GM21447 (cell line): ENCODE data around the gene CMTM5.

Experiments used
- ATAC-seq: cut with Tn5 transposase; IDR thresholded peaks from one replicate; pipeline ENCODE4 v1.9.1; 2021; ENCODE audit not compliant: unreplicated experiment

The CMTM5 gene

GRCh38 chr14:23358042-23358441 is 18.8 kb upstream of the CMTM5 start:
- ATAC-seq, result no peak

DNA sequence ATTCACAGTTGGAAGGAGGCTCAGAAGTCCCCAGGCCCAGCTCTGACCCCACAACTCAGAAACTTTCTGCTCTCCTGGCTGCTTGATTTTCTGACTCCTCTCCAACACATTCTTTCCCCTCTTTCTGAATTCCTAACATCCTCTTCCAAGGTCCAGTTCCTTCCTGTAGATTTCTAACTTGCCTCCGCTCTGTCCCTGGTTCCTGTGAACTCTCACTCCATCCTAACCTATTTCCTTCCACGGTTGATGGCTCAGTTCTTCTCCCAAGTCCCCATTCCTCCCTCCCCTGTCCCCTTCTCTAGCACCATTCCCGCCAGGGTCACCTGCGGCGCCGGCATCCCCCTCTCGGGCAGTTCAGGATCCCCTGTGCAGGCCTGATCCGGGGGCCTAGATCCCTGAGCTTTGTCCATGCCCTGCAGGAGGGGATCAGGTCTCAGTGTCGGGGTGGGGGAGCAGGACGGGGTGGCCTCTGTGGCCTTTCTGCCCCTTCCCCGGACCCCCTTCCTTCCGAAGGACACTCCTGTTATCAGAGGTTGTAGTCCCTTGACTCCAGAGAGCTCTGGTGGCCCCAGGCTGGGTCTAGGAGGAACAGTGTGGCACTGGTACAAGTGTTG is 18.2 kb upstream of the CMTM5 start:
- no peak for ATAC-seq

- ATAC-seq, result no peak
These were observed 17.6 kb upstream of the CMTM5 start for GRCh38 chr14:23359167-23359626.

- no peak for ATAC-seq
These were observed 17.0 kb upstream of the CMTM5 start for GRCh38 chr14:23359722-23360447.

DNA sequence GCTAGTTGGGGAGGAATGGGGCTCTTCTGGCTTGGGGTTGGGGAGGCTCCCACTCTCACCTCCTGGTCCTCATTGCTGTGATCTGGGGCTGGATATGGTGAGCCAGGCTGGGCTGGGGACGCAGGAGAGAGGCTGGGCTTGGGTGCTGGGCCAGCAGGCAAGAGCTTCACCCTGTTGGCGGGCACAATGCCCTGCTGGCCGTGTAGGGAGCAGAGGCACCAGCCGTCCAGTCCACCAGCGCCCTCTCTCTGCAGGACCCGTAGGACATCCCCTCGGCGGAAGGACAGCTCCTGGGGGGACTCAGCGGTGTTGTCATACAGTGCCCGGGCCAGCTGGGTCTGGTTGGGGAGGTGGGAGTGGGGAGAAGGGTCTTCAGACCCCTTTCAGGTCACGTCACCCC is 16.4 kb upstream of the CMTM5 start:
- ATAC-seq, result no peak

DNA sequence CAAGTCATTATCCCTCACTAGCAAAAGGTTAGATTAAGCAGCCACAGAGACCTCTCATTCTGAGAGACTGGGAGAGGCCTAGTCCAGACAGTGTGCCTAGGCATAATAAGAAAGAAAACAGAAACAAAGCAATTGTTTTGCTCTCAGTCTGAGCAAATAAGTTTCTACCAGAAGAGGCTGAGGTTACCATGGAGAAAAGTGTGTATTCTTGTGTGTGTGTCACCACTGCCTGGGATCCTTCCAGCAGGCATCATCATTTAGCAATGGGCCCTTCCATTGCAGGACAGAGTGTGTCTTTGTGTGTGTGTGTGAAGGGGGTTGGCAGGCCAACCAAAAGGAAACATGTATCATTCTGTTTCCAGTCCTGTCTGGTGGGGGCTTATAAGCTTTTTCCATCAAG is 15.5 kb upstream of the CMTM5 start:
- no peak for ATAC-seq

GRCh38 chr14:23361763-23362162 is 15.1 kb upstream of the CMTM5 start:
- ATAC-seq, result no peak

GRCh38 chr14:23362200-23362599 is 14.6 kb upstream of the CMTM5 start:
- no peak for ATAC-seq

DNA sequence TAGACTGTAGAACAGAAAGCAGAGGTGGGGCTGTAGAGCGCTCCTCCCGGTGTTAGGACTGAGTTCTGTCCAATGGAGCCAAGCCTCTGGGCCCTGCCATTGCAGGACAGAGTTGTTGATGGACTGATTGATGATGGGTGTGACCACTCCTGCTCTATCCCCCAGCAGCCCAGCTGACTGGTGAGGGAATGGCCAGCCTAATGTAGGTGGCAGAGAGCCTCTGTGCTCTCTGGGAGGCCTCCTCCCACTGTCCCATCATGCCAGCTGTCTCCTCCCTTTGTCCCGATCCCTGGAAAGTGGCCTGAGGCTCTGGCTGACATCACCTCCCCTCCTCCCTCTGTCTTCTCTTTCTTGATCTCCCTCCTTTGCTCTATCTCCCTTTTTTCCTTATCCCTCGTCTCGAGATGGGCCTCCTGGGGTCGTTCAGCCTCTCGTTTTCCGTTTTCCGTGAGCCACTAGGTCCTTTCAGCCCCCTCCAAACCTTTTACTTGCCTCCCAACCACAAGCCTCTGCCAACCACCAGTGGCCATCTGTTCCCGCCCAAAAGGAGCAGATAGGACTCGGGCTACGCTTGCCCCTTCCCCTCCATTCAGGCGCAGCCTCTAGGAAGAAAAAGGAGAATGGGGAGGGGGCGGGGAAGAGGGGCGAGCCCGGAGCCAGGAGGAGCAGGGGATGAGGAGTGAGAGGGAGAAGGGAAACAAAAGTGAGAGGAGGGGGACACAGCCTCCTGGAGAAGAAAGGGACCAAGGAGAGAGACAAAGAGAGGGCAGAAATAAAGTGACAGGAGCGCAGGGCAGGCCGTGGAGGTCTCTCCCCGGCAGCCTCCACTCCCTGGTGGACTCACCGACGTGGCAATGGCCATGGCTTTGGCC is 12.4 kb upstream of the CMTM5 start:
- ATAC-seq, result no peak

GRCh38 chr14:23365036-23365731 is 11.7 kb upstream of the CMTM5 start, which contains the start of gene EFS:
Gene EFS, minus strand, starts transcription at chr14:23365172. Its CDS starts 147 bp downstream, at chr14:23365025.
- ATAC-seq, result no peak

GRCh38 chr14:23365732-23366425 is 11.0 kb upstream of the CMTM5 start:
- ATAC-seq, result no peak

DNA sequence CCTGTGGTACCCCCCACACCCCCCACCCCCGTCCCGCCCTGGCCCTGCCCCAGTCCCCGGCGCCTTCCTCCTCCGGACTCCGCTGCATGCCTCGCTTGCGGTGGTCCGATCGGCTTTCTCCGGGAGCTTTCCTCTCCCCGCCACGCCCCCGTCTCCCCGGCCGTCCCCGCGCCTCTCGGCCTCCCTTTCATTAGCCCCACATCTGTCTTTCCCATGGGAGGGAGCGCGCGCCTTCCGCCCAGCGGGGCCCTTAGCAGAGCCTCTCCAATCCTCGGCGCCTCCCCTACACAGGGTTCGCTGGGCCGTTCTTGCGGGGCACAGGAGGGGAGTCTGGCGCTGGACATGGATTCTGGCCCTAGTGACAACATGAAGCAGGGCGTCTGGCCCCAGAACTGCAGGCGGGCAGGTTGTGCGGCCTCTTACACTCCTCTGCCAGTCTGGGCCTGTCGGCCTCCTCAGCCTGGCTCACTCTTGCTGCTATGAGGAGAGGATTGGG is 10.4 kb upstream of the CMTM5 start:
- no peak for ATAC-seq

DNA sequence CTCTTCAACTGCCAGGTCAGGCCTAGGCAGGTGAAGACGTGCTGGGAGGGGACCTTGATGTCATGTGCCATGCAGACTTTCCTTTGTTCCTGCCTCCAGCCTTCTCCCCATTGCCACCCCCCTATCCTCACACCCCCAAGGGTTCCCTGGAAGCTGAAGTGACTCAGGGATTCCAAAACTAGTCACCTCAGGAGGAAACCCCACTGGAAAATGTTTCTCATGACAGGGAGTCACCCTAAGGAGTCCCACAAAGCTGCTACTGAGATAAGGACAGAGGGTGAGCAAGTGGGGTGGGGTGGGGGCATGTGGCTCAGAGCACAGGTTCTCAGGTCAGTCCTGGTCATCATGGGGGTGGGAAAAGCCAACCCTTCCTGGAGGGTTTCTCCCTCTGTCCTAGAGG is 6.6 kb upstream of the CMTM5 start:
- no peak for ATAC-seq

DNA sequence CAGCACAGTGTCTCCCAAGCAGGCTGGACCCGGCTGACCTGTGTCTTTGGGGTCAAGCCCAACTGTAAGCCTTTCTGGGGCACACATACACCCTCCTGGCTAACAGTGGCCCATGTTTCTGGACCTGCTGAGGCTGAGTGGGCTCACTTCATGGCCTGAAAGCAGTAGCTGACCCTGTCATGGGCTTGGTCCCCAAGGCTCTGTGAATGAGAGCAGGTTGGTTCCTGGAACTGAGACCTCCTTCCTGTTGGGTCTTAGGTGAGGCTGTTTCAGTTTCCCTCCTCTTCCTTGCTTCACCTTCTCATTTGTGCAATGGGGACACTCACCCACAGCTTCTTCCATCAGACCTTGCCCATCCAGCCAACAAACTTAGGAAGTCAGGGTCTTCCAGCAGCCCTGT is 5.0 kb upstream of the CMTM5 start:
- ATAC-seq, result no peak

- no peak for ATAC-seq
These were observed 4.3 kb upstream of the CMTM5 start, which contains the start of gene IL25 for GRCh38 chr14:23372509-23372908. Gene IL25, plus strand, starts transcription at chr14:23372809.

DNA sequence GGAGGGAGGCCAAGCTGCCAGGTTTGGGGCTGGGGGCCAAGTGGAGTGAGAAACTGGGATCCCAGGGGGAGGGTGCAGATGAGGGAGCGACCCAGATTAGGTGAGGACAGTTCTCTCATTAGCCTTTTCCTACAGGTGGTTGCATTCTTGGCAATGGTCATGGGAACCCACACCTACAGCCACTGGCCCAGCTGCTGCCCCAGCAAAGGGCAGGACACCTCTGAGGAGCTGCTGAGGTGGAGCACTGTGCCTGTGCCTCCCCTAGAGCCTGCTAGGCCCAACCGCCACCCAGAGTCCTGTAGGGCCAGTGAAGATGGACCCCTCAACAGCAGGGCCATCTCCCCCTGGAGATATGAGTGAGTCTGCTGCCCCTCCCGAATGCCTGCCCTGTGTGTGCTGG is 3.8 kb upstream of the CMTM5 start:
- ATAC-seq, result no peak

DNA sequence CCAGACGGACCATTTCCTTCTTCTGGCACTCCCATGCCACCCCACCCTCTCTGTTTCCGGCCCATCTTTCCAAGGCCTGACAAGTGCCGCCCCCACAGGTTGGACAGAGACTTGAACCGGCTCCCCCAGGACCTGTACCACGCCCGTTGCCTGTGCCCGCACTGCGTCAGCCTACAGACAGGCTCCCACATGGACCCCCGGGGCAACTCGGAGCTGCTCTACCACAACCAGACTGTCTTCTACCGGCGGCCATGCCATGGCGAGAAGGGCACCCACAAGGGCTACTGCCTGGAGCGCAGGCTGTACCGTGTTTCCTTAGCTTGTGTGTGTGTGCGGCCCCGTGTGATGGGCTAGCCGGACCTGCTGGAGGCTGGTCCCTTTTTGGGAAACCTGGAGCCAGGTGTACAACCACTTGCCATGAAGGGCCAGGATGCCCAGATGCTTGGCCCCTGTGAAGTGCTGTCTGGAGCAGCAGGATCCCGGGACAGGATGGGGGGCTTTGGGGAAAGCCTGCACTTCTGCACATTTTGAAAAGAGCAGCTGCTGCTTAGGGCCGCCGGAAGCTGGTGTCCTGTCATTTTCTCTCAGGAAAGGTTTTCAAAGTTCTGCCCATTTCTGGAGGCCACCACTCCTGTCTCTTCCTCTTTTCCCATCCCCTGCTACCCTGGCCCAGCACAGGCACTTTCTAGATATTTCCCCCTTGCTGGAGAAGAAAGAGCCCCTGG is 1.2 kb upstream of the CMTM5 start:
- no peak for ATAC-seq

- no peak for ATAC-seq
These were observed 328 bp downstream of the CMTM5 start for GRCh38 chr14:23377198-23377550.
